GM18499 (cell line): ENCODE results near the gene DHODH.

Experiments used
- ATAC-seq: cut with Tn5 transposase; IDR thresholded peaks from one replicate; pipeline ENCODE4 v1.9.1; 2021; ENCODE audit warnings: moderate number of reproducible peaks; ENCODE audit not compliant: insufficient read depth, unreplicated experiment

The DHODH gene

GRCh38 chr16:72013389-72013788 is 4.8 kb downstream of the DHODH start:
- ATAC-seq = no peak

- ATAC-seq = no peak
These were observed 5.5 kb downstream of the DHODH start for GRCh38 chr16:72013888-72014581.

GRCh38 chr16:72014675-72015074 is 6.1 kb downstream of the DHODH start:
- ATAC-seq = no peak

GRCh38 chr16:72015124-72015523 is 6.6 kb downstream of the DHODH start:
- ATAC-seq = no peak

- ATAC-seq = no peak
These were observed 9.9 kb downstream of the DHODH start for GRCh38 chr16:72018470-72018869.

- ATAC-seq = no peak
These were observed 12.5 kb downstream of the DHODH start for GRCh38 chr16:72021043-72021442.

- ATAC-seq = no peak
These were observed 13.6 kb downstream of the DHODH start for GRCh38 chr16:72022127-72022526.

GRCh38 chr16:72023962-72024361 is 15.4 kb downstream of the DHODH start:
- ATAC-seq = no peak

- ATAC-seq = no peak
These were observed 16.4 kb downstream of the DHODH start for GRCh38 chr16:72024862-72025382.

GRCh38 chr16:72025404-72026114 is 17.0 kb downstream of the DHODH start:
- ATAC-seq = no peak

- no peak for ATAC-seq
These were observed 19.3 kb downstream of the DHODH start for GRCh38 chr16:72027669-72028378.

- no peak for ATAC-seq
These were observed 21.2 kb downstream of the DHODH start for GRCh38 chr16:72029567-72030271.

GRCh38 chr16:72033437-72033836 is 24.9 kb downstream of the DHODH start:
- ATAC-seq = no peak

GRCh38 chr16:72036098-72036497 is 27.6 kb downstream of the DHODH start:
- ATAC-seq = no peak

- no peak for ATAC-seq
These were observed 33.7 kb downstream of the DHODH start for GRCh38 chr16:72042157-72042660.

GRCh38 chr16:72043058-72043457 is 34.5 kb downstream of the DHODH start:
- ATAC-seq = no peak

GRCh38 chr16:72043539-72043938 is 35.0 kb downstream of the DHODH start:
- no peak for ATAC-seq

- no peak for ATAC-seq
These were observed 35.8 kb downstream of the DHODH start for GRCh38 chr16:72044296-72044695.

GRCh38 chr16:72044825-72045359 is 36.3 kb downstream of the DHODH start:
- ATAC-seq = no peak

- ATAC-seq = no peak
These were observed 40.6 kb downstream of the DHODH start for GRCh38 chr16:72049110-72049509.
